HepG2 (cell line): ENCODE data around the gene FLOT2. TPM values are rescaled to one million over a fixed set of nuclear protein-coding genes. Genes with fewer than 3 reads are reported as not detected.

Experiments used
- DR1 ChIP-seq: sonication (generic); formaldehyde crosslinking; IDR thresholded peaks from 2 replicates; pipeline ENCODE4 v1.8.0; 2021; ENCODE audit warnings: mild to moderate bottlenecking, missing genetic modification reagents, inconsistent platforms
- FOXA3 ChIP-seq: IDR thresholded peaks from 2 replicates; pipeline ENCODE4 v1.6.1; 2016; ENCODE audit warnings: missing genetic modification reagents, missing compliant biosample characterization
- MYNN ChIP-seq: sonication (generic); formaldehyde crosslinking; IDR thresholded peaks from 2 replicates; pipeline ENCODE4 v1.4.0; 2020; ENCODE audit warnings: mild to moderate bottlenecking, low read depth, missing genetic modification reagents
- NKX3-1 ChIP-seq: sonication (generic); formaldehyde crosslinking; IDR thresholded peaks from 2 replicates; pipeline ENCODE4 v1.5.0; 2020; ENCODE audit warnings: missing genetic modification reagents
- RBM22 ChIP-seq: fragments of 200-400 bp; formaldehyde crosslinking; optimal IDR thresholded peaks from 2 replicates; pipeline ENCODE3; 2017; ENCODE audit warnings: mild to moderate bottlenecking, low read length, moderate library complexity
- TBX2 ChIP-seq: sonication (generic); formaldehyde crosslinking; IDR thresholded peaks from 2 replicates; pipeline ENCODE4 v1.5.0; 2020; ENCODE audit warnings: missing genetic modification reagents, mild to moderate bottlenecking, borderline replicate concordance
- ZIK1 ChIP-seq: sonication (generic); formaldehyde crosslinking; IDR thresholded peaks from 2 replicates; pipeline ENCODE4 v1.5.0; 2020; ENCODE audit warnings: mild to moderate bottlenecking, low read depth, missing genetic modification reagents, borderline replicate concordance
- ZNF274 ChIP-seq: sonication (generic); formaldehyde crosslinking; IDR thresholded peaks from 2 replicates; pipeline ENCODE4 v1.5.1; 2020; ENCODE audit warnings: mild to moderate bottlenecking, missing genetic modification reagents
- ZNF878 ChIP-seq: sonication (generic); formaldehyde crosslinking; IDR thresholded peaks from 2 replicates; pipeline ENCODE4 v1.8.1; 2023; ENCODE audit warnings: mild to moderate bottlenecking, missing genetic modification reagents, moderate library complexity
- ZNF879 ChIP-seq: sonication (generic); formaldehyde crosslinking; IDR thresholded peaks from 2 replicates; pipeline ENCODE4 v1.8.1; 2023; ENCODE audit warnings: missing genetic modification reagents
- ZZZ3 ChIP-seq: sonication (generic); formaldehyde crosslinking; IDR thresholded peaks from 2 replicates; pipeline ENCODE4 v1.4.0; 2020; ENCODE audit warnings: missing genetic modification reagents, mild to moderate bottlenecking, borderline replicate concordance
- polyA plus RNA-seq, 8 experiments: library from polyadenylated mRNA; depleted of rRNA in 3 of 8; stranded (reverse) in 7 of 8; unstranded in 1 of 8; fragments of >200 nt; fragmentation: Illumina TruSeq in 4 of 8; extraction: Trizol in 4 of 8; gene quantifications; 2 replicates each; pipeline versions ENCODE4 v1.2.1 to v1.2.3, GENCODE V29; 2011 to 2016; ENCODE audit warnings: low read depth in 4 of 8, missing spikeins in 1 of 8, mixed read lengths in 1 of 8; ENCODE audit not compliant: insufficient read depth in 1 of 8
- total RNA-seq, 5 experiments: library from RNA; depleted of rRNA; stranded (reverse); fragments of >200 nt; fragmentation: Illumina TruSeq; extraction: Trizol; gene quantifications; 2 replicates each; pipeline ENCODE4 v1.2.3, GENCODE V29; 2016; ENCODE audit warnings: low read depth in 1 of 5
- TF ChIP-seq, protein P1 (sequence below): sonication (generic); formaldehyde crosslinking; IDR thresholded peaks from 2 replicates; pipeline ENCODE4 v1.8.1; 2023; ENCODE audit warnings: mild to moderate bottlenecking, inconsistent platforms, moderate library complexity, missing genetic modification reagents, borderline replicate concordance
- TF ChIP-seq, protein P2 (sequence below): IDR thresholded peaks from 2 replicates; pipeline ENCODE4 v1.6.1; 2016
- TF ChIP-seq, protein P3 (sequence below): sonication (generic); formaldehyde crosslinking; IDR thresholded peaks from 2 replicates; pipeline ENCODE4 v1.5.1; 2020; ENCODE audit warnings: mild to moderate bottlenecking, moderate library complexity, missing genetic modification reagents
- TF ChIP-seq, protein P4 (sequence below): sonication (generic); formaldehyde crosslinking; IDR thresholded peaks from 2 replicates; pipeline ENCODE4 v1.5.0; 2020; ENCODE audit warnings: missing genetic modification reagents
- TF ChIP-seq, protein P5 (sequence below): sonication (generic); formaldehyde crosslinking; IDR thresholded peaks from 2 replicates; pipeline ENCODE4 v1.5.1; 2020; ENCODE audit warnings: missing genetic modification reagents, mild to moderate bottlenecking, borderline replicate concordance
- TF ChIP-seq, protein P6 (sequence below): IDR thresholded peaks from 2 replicates; pipeline ENCODE4 v1.6.1; 2016; ENCODE audit warnings: low read depth

Gene FLOT2
- total and polyA plus RNA-seq, 2 of the 13 experiments (the other 11 are each of a cell fraction or from before 2014, with no cell fraction given), result 54.3 to 54.5 TPM

DNA sequence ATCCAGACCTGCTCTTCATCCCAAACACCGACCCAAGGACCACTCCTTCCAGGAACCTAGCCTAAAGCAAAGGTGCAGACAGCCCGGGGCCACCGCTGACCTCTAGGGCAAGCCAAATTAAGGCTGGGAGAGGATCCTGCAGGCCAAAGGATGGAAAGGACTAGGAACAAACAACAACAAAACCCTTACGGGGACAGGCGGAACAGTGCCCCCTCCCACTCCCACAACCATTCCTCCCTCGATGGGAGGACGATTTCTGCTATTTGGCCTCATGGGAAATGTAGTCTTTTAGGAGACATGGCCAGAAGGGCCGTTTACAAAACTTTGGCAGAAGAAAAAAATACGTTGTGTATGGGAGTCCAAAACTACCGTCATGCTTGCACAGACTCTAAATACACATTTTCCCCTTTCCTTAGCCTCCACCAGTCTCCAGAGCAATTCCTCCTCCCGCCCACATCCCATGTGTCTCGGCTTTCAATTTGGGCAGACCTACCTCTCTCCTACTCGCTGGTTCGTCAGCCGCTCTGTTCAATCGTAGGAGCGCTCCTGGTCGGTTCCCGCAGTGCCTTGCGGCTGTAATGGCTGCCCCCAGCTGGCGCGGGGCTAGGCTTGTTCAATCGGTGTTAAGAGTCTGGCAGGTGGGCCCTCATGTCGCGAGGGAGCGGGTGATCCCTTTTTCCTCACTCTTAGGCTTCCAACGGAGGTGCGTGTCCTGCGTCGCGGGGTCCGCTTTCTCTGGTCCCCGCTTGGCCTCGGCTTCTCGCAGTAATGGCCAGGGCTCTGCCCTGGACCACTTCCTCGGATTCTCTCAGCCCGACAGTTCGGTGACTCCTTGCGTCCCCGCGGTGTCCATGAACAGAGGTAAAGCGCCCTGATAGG lies 42.8 kb downstream of the FLOT2 start, which contains the start of gene ERAL1 (continued):
- no peak for TF ChIP-seq TBX2 (CRISPR knock-in tag)
- peak; percentile 46 for TF ChIP-seq RBM22
- TF ChIP-seq, protein P1, sequence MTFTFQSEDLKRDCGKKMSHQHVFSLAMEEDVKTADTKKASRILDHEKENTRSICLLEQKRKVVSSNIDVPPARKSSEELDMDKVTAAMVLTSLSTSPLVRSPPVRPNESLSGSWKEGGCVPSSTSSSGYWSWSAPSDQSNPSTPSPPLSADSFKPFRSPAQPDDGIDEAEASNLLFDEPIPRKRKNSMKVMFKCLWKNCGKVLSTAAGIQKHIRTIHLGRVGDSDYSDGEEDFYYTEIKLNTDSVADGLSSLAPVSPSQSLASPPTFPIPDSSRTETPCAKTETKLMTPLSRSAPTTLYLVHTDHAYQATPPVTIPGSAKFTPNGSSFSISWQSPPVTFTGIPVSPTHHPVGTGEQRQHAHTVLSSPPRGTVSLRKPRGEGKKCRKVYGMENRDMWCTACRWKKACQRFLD, result peak; percentile 34; the same call in 1 of the 2 replicates
- TF ChIP-seq, protein P2, sequence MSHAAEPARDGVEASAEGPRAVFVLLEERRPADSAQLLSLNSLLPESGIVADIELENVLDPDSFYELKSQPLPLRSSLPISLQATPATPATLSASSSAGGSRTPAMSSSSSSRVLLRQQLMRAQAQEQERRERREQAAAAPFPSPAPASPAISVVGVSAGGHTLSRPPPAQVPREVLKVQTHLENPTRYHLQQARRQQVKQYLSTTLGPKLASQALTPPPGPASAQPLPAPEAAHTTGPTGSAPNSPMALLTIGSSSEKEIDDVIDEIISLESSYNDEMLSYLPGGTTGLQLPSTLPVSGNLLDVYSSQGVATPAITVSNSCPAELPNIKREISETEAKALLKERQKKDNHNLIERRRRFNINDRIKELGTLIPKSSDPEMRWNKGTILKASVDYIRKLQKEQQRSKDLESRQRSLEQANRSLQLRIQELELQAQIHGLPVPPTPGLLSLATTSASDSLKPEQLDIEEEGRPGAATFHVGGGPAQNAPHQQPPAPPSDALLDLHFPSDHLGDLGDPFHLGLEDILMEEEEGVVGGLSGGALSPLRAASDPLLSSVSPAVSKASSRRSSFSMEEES (CRISPR knock-in tag), result 0 out of 2 replicates have a peak, but pooled peaks have one; percentile 37
- no peak for TF ChIP-seq ZNF878 (CRISPR knock-in tag)
- TF ChIP-seq, protein P3, sequence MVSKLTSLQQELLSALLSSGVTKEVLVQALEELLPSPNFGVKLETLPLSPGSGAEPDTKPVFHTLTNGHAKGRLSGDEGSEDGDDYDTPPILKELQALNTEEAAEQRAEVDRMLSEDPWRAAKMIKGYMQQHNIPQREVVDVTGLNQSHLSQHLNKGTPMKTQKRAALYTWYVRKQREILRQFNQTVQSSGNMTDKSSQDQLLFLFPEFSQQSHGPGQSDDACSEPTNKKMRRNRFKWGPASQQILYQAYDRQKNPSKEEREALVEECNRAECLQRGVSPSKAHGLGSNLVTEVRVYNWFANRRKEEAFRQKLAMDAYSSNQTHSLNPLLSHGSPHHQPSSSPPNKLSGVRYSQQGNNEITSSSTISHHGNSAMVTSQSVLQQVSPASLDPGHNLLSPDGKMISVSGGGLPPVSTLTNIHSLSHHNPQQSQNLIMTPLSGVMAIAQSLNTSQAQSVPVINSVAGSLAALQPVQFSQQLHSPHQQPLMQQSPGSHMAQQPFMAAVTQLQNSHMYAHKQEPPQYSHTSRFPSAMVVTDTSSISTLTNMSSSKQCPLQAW, result 0 out of 2 replicates have a peak, but pooled peaks have one; percentile 14
- no peak for TF ChIP-seq ZZZ3 (CRISPR knock-in tag)
- TF ChIP-seq FOXA3 (CRISPR knock-in tag), result peak; percentile 34; the same call in 1 of the 2 replicates
- TF ChIP-seq MYNN, result 0 out of 2 replicates have a peak, but pooled peaks have one; percentile 23
- TF ChIP-seq, protein P4, sequence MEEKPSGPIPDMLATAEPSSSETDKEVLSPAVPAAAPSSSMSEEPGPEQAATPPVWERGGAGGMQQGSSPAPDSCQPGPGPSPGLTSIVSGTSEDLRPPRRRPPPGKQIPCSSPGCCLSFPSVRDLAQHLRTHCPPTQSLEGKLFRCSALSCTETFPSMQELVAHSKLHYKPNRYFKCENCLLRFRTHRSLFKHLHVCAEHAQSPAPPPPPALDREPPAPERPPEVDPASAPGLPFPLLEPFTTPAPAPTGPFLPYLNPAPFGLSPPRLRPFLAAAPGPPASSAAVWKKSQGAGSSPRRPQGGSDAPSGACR (CRISPR knock-in tag), result 0 out of 2 replicates have a peak, but pooled peaks have one; percentile 8
- TF ChIP-seq NKX3-1, result no peak
- peak; percentile 61; the same call in 1 of the 2 replicates for TF ChIP-seq ZNF879 (CRISPR knock-in tag)
- TF ChIP-seq, protein P5, sequence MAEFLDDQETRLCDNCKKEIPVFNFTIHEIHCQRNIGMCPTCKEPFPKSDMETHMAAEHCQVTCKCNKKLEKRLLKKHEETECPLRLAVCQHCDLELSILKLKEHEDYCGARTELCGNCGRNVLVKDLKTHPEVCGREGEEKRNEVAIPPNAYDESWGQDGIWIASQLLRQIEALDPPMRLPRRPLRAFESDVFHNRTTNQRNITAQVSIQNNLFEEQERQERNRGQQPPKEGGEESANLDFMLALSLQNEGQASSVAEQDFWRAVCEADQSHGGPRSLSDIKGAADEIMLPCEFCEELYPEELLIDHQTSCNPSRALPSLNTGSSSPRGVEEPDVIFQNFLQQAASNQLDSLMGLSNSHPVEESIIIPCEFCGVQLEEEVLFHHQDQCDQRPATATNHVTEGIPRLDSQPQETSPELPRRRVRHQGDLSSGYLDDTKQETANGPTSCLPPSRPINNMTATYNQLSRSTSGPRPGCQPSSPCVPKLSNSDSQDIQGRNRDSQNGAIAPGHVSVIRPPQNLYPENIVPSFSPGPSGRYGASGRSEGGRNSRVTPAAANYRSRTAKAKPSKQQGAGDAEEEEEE, result peak; percentile 7; the same call in 1 of the 2 replicates
- TF ChIP-seq ZIK1 (CRISPR knock-in tag), result peak; percentile 64; the same call in 1 of the 2 replicates
- TF ChIP-seq, protein P6, sequence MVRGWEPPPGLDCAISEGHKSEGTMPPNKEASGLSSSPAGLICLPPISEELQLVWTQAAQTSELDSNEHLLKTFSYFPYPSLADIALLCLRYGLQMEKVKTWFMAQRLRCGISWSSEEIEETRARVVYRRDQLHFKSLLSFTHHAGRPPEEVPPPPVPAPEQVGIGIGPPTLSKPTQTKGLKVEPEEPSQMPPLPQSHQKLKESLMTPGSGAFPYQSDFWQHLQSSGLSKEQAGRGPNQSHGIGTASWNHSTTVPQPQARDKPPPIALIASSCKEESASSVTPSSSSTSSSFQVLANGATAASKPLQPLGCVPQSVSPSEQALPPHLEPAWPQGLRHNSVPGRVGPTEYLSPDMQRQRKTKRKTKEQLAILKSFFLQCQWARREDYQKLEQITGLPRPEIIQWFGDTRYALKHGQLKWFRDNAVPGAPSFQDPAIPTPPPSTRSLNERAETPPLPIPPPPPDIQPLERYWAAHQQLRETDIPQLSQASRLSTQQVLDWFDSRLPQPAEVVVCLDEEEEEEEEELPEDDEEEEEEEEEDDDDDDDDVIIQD (CRISPR knock-in tag), result 0 out of 2 replicates have a peak, but pooled peaks have one; percentile 45
- peak; percentile 58; the same call in 1 of the 2 replicates for TF ChIP-seq DR1 (CRISPR knock-in tag)
- peak; percentile 43; the same call in 1 of the 2 replicates for TF ChIP-seq ZNF274 (CRISPR knock-in tag)
